ENCODE data around the gene PNPLA2.

PNPLA2 gene

GRCh38 chr11:819943-820649, 1.4 kb downstream of the PNPLA2 start:
- peak; percentile 65 for DNase-seq

- DNase-seq = no peak
Measured at GRCh38 chr11:820655-821511, 2.2 kb downstream of the PNPLA2 start.

- no peak for DNase-seq
Measured at GRCh38 chr11:821512-822371, 3.0 kb downstream of the PNPLA2 start.

- no peak for DNase-seq
Measured at GRCh38 chr11:823441-824291, 5.0 kb downstream of the PNPLA2 start.

GRCh38 chr11:824292-824880, 5.7 kb downstream of the PNPLA2 start:
- DNase-seq = no peak

GRCh38 chr11:824942-825341, 6.2 kb downstream of the PNPLA2 start:
- no peak for DNase-seq

GRCh38 chr11:825366-826226, 6.9 kb downstream of the PNPLA2 start:
- no peak for DNase-seq

- DNase-seq = no peak
Measured at GRCh38 chr11:826227-826621, 7.5 kb downstream of the PNPLA2 start.

GRCh38 chr11:826836-827145, 8.1 kb downstream of the PNPLA2 start:
- DNase-seq = no peak

GRCh38 chr11:827146-827896, 8.6 kb downstream of the PNPLA2 start:
- no peak for DNase-seq

GRCh38 chr11:827897-828192, 9.1 kb downstream of the PNPLA2 start, which contains the start of gene CRACR2B:
TSS of gene CRACR2B (plus strand) at chr11:827919. CDS start at chr11:828608, 689 bp downstream.
- no peak for DNase-seq

GRCh38 chr11:828506-829175, 9.9 kb downstream of the PNPLA2 start:
- no peak for DNase-seq

- DNase-seq = peak; percentile 50
Measured at GRCh38 chr11:829176-829846, 10.6 kb downstream of the PNPLA2 start.

- DNase-seq = no peak
Measured at GRCh38 chr11:829847-830294, 11.2 kb downstream of the PNPLA2 start.

GRCh38 chr11:830295-831117, 11.8 kb downstream of the PNPLA2 start:
- DNase-seq = peak; percentile 84

- DNase-seq = no peak
Measured at GRCh38 chr11:831118-831864, 12.6 kb downstream of the PNPLA2 start.

GRCh38 chr11:831961-832528, 13.3 kb downstream of the PNPLA2 start:
- DNase-seq = no peak
